Mesenchymal stem cell (in vitro differentiated cells and primary cell): ENCODE results near the gene DARS1.

Experiments used
- DNase-seq: peaks from one replicate; pipeline ENCODE4 v3.0.0-alpha.2; 2013
- H2AFZ ChIP-seq: one replicate; pipeline ENCODE4 v1.6.1; 2013; ENCODE audit warnings: low read depth, mild to moderate bottlenecking, control low read depth, inconsistent platforms, low read length, moderate library complexity
- H2AK5ac ChIP-seq: 2 replicates; pipeline ENCODE4 v1.6.1; 2013; ENCODE audit warnings: low read length, moderate library complexity, mild to moderate bottlenecking, inconsistent platforms; ENCODE audit not compliant: severe bottlenecking
- H2BK120ac ChIP-seq: one replicate; pipeline ENCODE4 v1.6.1; 2013; ENCODE audit warnings: low read depth, mild to moderate bottlenecking, inconsistent platforms, low read length, moderate library complexity
- H2BK12ac ChIP-seq, 2 experiments: one replicate each; pipeline ENCODE4 v1.6.1; 2013; ENCODE audit warnings: inconsistent platforms in 2 of 2, low read length in 2 of 2, mild to moderate bottlenecking in 2 of 2, moderate library complexity in 2 of 2, control low read depth in 1 of 2
- H2BK15ac ChIP-seq: one replicate; pipeline ENCODE4 v1.6.1; 2013; ENCODE audit warnings: mild to moderate bottlenecking, low read depth, inconsistent platforms; ENCODE audit not compliant: poor library complexity, severe bottlenecking
- H2BK5ac ChIP-seq: 2 replicates; pipeline ENCODE4 v1.6.1; 2013; ENCODE audit warnings: low read depth, mild to moderate bottlenecking, low read length, control low read depth, inconsistent platforms; ENCODE audit not compliant: poor library complexity, severe bottlenecking
- H3K14ac ChIP-seq, 2 experiments: one replicate each; pipeline ENCODE4 v1.6.1; 2013; ENCODE audit warnings: inconsistent platforms in 2 of 2, low read length in 2 of 2, control low read depth in 1 of 2, mild to moderate bottlenecking in 1 of 2, moderate library complexity in 1 of 2
- H3K18ac ChIP-seq, 2 experiments: one replicate each; pipeline ENCODE4 v1.6.1; 2013; ENCODE audit warnings: inconsistent platforms in 2 of 2, low read length in 2 of 2, control low read depth in 1 of 2, low read depth in 1 of 2, mild to moderate bottlenecking in 1 of 2
- H3K23ac ChIP-seq, 2 experiments: one replicate each; pipeline ENCODE4 v1.6.1; 2013; ENCODE audit warnings: inconsistent platforms in 2 of 2, low read length in 2 of 2, mild to moderate bottlenecking in 2 of 2, moderate library complexity in 2 of 2, control low read depth in 1 of 2
- H3K27ac ChIP-seq: 2 replicates; pipeline ENCODE4 v1.5.1; 2013; ENCODE audit warnings: mild to moderate bottlenecking, moderate library complexity, low read length, control low read depth, inconsistent platforms; ENCODE audit not compliant: poor library complexity, severe bottlenecking
- H3K27me3 ChIP-seq, 2 experiments: 2 replicates each; pipeline versions ENCODE4 v1.6.1 to v1.7.0; 2013; ENCODE audit warnings: low read length in 2 of 2, mild to moderate bottlenecking in 2 of 2, moderate library complexity in 2 of 2, control low read depth in 1 of 2, inconsistent platforms in 1 of 2; ENCODE audit not compliant: control insufficient read depth in 1 of 2, insufficient read depth in 1 of 2
- H3K36me3 ChIP-seq, 2 experiments: 2 replicates each; pipeline versions ENCODE4 v1.6.1 to v1.7.0; 2013; ENCODE audit warnings: low read length in 2 of 2, control low read depth in 1 of 2, inconsistent platforms in 1 of 2, low read depth in 1 of 2, mild to moderate bottlenecking in 1 of 2; ENCODE audit not compliant: insufficient read depth in 2 of 2, control insufficient read depth in 1 of 2
- H3K4ac ChIP-seq, 2 experiments: one replicate each; pipeline ENCODE4 v1.6.1; 2013; ENCODE audit warnings: inconsistent platforms in 2 of 2, low read length in 2 of 2, mild to moderate bottlenecking in 2 of 2, moderate library complexity in 2 of 2, control low read depth in 1 of 2, low read depth in 1 of 2
- H3K4me1 ChIP-seq: 2 replicates; pipeline ENCODE4 v1.6.1; 2013; ENCODE audit warnings: low read depth, low read length, control low read depth; ENCODE audit not compliant: control insufficient read depth, insufficient read depth
- H3K4me2 ChIP-seq: 2 replicates; pipeline ENCODE4 v1.6.1; 2013; ENCODE audit warnings: low read length, mild to moderate bottlenecking, inconsistent platforms; ENCODE audit not compliant: poor library complexity, severe bottlenecking
- H3K4me3 ChIP-seq, 2 experiments: 2 replicates each; pipeline versions ENCODE4 v1.5.1 to v1.7.0; 2013; ENCODE audit warnings: low read length in 2 of 2, mild to moderate bottlenecking in 2 of 2, control low read depth in 1 of 2, low read depth in 1 of 2; ENCODE audit not compliant: insufficient read depth in 1 of 2
- H3K79me1 ChIP-seq: replicated peaks from 2 replicates; pipeline ENCODE4 v1.6.1; 2013; ENCODE audit warnings: mild to moderate bottlenecking, control low read depth, low read length, inconsistent platforms; ENCODE audit not compliant: poor library complexity, severe bottlenecking
- H3K9ac ChIP-seq: 2 replicates; pipeline ENCODE4 v1.7.0; 2013; ENCODE audit warnings: mild to moderate bottlenecking, low read length, moderate library complexity
- H3K9me3 ChIP-seq: 2 replicates; pipeline ENCODE4 v1.7.0; 2013; ENCODE audit warnings: mild to moderate bottlenecking, low read length; ENCODE audit not compliant: control insufficient read depth
- H4K8ac ChIP-seq: one replicate; pipeline ENCODE4 v1.6.1; 2013; ENCODE audit warnings: inconsistent platforms, mild to moderate bottlenecking, low read length, moderate library complexity
- H4K91ac ChIP-seq: one replicate; pipeline ENCODE4 v1.6.1; 2013; ENCODE audit warnings: mild to moderate bottlenecking, low read length, inconsistent platforms
- WGBS: methylation state at CpG from one replicate; pipeline ENCODE4 v1.1.7; 2013; ENCODE audit warnings: mixed read lengths; 5-methylcytosine and 5-hydroxymethylcytosine counted together

The DARS1 gene

DNA sequence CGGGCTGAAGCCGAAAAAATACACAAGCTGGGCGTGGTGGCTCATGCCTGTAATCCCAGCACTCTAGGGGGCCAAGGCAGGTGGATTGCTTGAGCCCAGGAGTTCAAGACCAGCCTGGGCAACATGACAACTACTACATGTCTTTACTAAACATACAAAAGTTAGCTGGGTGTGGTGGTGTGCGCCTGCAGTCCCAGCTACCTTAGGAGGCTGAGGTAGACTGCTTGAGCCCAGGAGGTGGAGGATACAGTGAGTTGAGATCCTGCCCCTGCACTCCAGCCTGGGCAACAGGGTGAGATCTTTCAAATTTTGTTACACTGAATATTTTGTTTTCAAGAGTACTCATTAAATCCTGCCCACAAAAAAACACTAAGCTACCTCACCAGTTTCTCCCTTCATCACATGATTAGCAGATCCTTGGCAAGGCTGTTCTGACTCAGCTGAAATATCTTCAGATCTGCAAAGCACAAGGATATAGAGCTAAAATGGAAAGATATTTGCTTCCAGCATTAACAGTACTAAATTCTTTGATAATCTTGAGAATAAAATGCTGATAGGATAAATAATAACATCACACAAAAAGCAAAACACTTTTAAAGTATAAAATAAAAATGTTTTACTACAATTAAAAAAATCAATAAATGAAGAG, 81.0 kb downstream of the DARS1 start:
- no peaks in the 10 kb centered on the region for H3K9me3 ChIP-seq
- no peak overlapping the region for H2BK15ac ChIP-seq
- H3K4ac ChIP-seq: no peak overlapping the region
- H3K79me1 ChIP-seq: no peaks in the 10 kb centered on the region
- H2AK5ac ChIP-seq: no peak overlapping the region
- no peak overlapping the region for H3K18ac ChIP-seq
- no peak overlapping the region for H3K23ac ChIP-seq
- H2BK120ac ChIP-seq: peak overlapping the region; percentile 34
- H2BK12ac ChIP-seq: peak overlapping the region in 1 of 2 experiments; percentile 54
- H2BK5ac ChIP-seq: no peak overlapping the region
- peak overlapping the region; percentile 69 for H4K8ac ChIP-seq
- H3K36me3 ChIP-seq: peaks cover 3 to 40% of the 10 kb centered on the region in 2 experiments
- H3K27ac ChIP-seq: no peak overlapping the region
- peak overlapping the region; percentile 50 for H4K91ac ChIP-seq
- no peaks in the 10 kb centered on the region for H3K27me3 ChIP-seq
- no peaks in the 10 kb centered on the region for H3K4me1 ChIP-seq
- 97% methylated on average over 4 of the region's 4 CpGs for WGBS
- no peak overlapping the region for H3K14ac ChIP-seq
- H3K4me2 ChIP-seq: no peak overlapping the region
- DNase-seq: peak; percentile 48
- no peak overlapping the region for H2AFZ ChIP-seq
- no peak overlapping the region for H3K4me3 ChIP-seq
- peak overlapping the region; percentile 66 for H3K9ac ChIP-seq

- Histone ChIP-seq H3K27ac (no peak overlapping the region), H4K8ac (no peak overlapping the region), H3K36me3 (peaks cover 6 to 35% of the 10 kb centered on the region in 2 experiments), H3K23ac (no peak overlapping the region), H3K27me3 (no peaks in the 10 kb centered on the region), H3K14ac (no peak overlapping the region), H3K4me2 (no peak overlapping the region), H2AK5ac (no peak overlapping the region), H3K9ac (no peak overlapping the region), H2AFZ (no peak overlapping the region), H3K4ac (no peak overlapping the region), H2BK12ac (no peak overlapping the region), H3K4me3 (no peak overlapping the region), H3K9me3 (no peaks in the 10 kb centered on the region), H4K91ac (no peak overlapping the region), H3K18ac (no peak overlapping the region), H2BK5ac (no peak overlapping the region), H2BK120ac (no peak overlapping the region), H2BK15ac (no peak overlapping the region), H3K4me1 (no peaks in the 10 kb centered on the region), H3K79me1 (no peaks in the 10 kb centered on the region)
- DNase-seq: no peak
- 97% methylated on average over 3 of the region's 3 CpGs for WGBS
These were observed 81.8 kb downstream of the DARS1 start for GRCh38 chr2:135903650-135904049.

- H3K9ac ChIP-seq: no peak overlapping the region
- 98% methylated on average over 2 of the region's 4 CpGs for WGBS
- no peak for DNase-seq
- H2BK5ac ChIP-seq: no peak overlapping the region
- H3K23ac ChIP-seq: no peak overlapping the region
- H3K27ac ChIP-seq: no peak overlapping the region
- no peak overlapping the region for H2AFZ ChIP-seq
- H3K27me3 ChIP-seq: no peaks in the 10 kb centered on the region
- no peak overlapping the region for H4K91ac ChIP-seq
- H3K79me1 ChIP-seq: no peaks in the 10 kb centered on the region
- no peak overlapping the region for H3K18ac ChIP-seq
- no peak overlapping the region for H3K4me2 ChIP-seq
- H2BK15ac ChIP-seq: no peak overlapping the region
- H2BK12ac ChIP-seq: no peak overlapping the region
- H3K4ac ChIP-seq: no peak overlapping the region
- no peak overlapping the region for H2BK120ac ChIP-seq
- H3K4me3 ChIP-seq: no peak overlapping the region
- H3K4me1 ChIP-seq: no peaks in the 10 kb centered on the region
- H3K9me3 ChIP-seq: no peaks in the 10 kb centered on the region
- H2AK5ac ChIP-seq: no peak overlapping the region
- H4K8ac ChIP-seq: no peak overlapping the region
- H3K36me3 ChIP-seq: peaks cover 7 to 17% of the 10 kb centered on the region in 2 experiments
- H3K14ac ChIP-seq: no peak overlapping the region
These were observed 85.9 kb downstream of the DARS1 start for GRCh38 chr2:135899567-135899966.

GRCh38 chr2:135898234-135898786, 87.1 kb downstream of the DARS1 start:
- H3K18ac ChIP-seq: no peak overlapping the region
- 97% methylated on average over 3 of the region's 3 CpGs for WGBS
- no peak overlapping the region for H3K14ac ChIP-seq
- no peak overlapping the region for H3K27ac ChIP-seq
- no peak overlapping the region for H2BK5ac ChIP-seq
- no peak overlapping the region for H3K23ac ChIP-seq
- no peak overlapping the region for H3K9ac ChIP-seq
- no peaks in the 10 kb centered on the region for H3K79me1 ChIP-seq
- no peak overlapping the region for H2BK120ac ChIP-seq
- no peak overlapping the region for H2BK15ac ChIP-seq
- H4K8ac ChIP-seq: peak overlapping the region; percentile 23
- H3K27me3 ChIP-seq: no peaks in the 10 kb centered on the region
- no peaks in the 10 kb centered on the region for H3K4me1 ChIP-seq
- no peak overlapping the region for H2AK5ac ChIP-seq
- no peak for DNase-seq
- H3K4ac ChIP-seq: no peak overlapping the region
- H3K4me2 ChIP-seq: no peak overlapping the region
- H3K36me3 ChIP-seq: peaks cover 7 to 15% of the 10 kb centered on the region in 2 experiments
- H2BK12ac ChIP-seq: no peak overlapping the region
- H3K4me3 ChIP-seq: no peak overlapping the region
- no peaks in the 10 kb centered on the region for H3K9me3 ChIP-seq
- H2AFZ ChIP-seq: no peak overlapping the region
- H4K91ac ChIP-seq: peak overlapping the region; percentile 39
